GM21447 (cell line): ENCODE results near the gene DDX1.

Source experiments
- ATAC-seq: cut with Tn5 transposase; IDR thresholded peaks from one replicate; pipeline ENCODE4 v1.9.1; 2021; ENCODE audit not compliant: unreplicated experiment

Gene DDX1

DNA sequence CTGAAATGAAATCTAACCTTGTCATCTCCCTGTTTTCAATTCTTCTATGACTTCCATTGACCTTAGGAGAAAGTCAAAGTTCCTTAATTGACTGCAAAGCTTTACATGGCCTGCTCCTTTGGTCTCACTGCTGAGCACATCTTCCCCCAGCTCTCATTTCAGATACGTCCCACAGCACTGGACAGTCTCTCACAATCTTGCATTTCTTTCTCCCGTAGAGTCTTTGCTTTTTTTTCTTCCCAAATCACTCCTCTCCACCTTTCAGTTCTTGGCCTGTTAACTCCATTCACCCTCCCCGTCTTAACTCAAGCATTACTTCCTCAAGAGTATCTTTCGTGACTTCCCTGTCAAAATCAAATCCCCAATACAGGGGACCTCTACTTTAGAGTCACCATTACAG lies 67.2 kb downstream of the DDX1 start:
- ATAC-seq: no peak

GRCh38 chr2:15660491-15661294 lies 69.0 kb downstream of the DDX1 start:
- no peak for ATAC-seq

DNA sequence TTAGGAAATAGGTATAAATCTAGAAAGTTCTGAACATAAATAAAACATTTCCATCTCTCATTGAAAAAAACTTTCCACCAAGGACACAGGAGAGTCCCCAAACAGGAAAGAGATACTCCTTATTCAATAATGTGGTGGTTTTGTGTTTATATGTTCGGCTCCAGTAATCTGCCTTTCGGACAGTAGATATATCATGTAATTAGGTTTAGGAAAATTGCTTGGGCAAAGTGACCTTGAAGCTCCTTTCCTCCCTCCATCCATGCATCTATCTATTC lies 69.6 kb downstream of the DDX1 start:
- ATAC-seq: no peak

GRCh38 chr2:15662026-15662425 lies 70.4 kb downstream of the DDX1 start:
- ATAC-seq: no peak

DNA sequence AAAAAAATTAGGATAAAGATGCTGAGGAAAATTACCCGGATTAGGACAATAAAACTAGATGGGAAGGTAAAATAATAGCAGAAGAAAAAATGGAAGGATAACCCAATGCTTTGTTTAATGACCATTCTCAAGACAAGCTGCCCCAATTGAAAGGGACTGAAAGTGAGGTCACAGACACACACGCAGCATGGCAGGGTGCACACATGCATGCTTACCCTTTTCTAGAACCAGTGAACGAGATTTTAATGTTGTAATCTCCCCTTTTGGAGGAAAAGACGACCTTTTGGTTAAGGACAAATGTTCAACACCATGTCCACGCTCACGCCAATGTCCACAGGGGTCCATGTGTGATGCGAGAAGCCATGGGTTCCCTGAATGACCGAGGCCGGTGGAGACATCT lies 70.9 kb downstream of the DDX1 start:
- ATAC-seq: no peak

GRCh38 chr2:15663802-15664201 lies 72.1 kb downstream of the DDX1 start:
- no peak for ATAC-seq

- no peak for ATAC-seq
Measured at GRCh38 chr2:15664273-15665066, 72.8 kb downstream of the DDX1 start.

GRCh38 chr2:15665067-15665942 lies 73.6 kb downstream of the DDX1 start:
- ATAC-seq: no peak

DNA sequence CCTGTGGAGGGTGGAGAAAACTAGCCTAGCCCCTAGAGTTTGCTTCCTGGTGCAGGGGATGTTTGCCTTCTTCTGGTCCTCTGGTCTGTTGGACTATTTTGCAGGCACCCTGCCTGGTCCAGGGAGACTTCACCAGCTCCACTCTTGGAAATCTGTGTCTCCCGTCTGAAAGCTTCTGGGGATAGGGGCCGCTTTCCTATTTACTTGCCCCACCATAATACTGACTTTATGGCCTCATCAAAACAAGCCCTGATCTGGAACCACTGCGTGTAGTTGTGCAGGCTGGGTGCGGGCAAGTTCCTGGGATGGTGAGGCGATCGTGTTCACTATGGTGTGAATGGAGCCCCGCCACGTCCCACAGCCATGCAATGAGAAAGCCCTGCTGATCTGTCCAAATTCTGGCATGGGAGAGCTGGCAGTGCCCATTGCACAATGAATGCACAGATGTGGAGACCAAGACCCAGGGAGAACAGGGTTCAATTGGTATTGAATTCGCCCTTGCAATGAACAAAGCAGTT lies 74.3 kb downstream of the DDX1 start:
- ATAC-seq: no peak

DNA sequence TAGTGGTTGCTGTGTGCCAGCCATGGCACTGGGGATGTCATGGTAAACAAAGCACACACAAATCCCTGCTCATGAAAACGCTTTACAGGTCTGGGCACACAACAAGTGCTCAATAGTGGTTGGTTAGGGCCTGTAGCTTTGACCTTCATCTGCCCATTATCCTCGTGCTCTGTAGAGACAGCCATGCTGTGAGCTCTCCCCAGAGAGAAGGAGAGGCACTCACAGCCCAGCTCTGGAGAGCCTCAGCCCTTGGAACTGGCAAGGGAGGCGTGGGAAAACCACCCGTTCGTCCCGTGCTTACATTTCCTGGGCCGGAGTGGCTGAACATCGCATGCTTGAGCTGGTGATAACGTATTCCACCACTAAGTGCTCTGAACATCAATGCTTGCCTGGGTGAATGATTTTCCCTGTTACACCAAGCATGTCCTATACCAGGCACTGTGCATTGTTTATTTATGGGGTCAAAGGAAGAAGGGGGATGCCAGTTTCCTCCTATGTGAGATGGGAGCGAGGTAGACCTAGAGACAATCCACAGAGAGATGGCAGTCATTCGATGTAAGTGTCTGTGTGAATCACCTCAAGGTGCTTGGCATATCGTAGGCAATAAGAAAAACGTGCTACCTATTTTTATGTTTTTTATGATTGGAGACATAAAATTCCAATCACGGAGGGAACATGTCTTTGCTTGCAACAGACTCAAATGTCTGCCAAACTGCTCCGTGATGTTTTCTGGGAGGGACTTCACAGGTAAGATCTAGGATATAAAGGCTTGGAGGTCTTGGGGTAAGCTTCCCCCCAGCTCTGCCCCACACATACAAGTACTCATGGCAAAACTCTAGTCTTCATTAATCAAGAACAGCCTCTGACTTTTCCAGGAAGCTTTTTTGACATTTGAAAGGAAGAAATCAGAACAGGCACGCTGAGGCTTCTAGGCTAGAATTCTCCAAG lies 75.5 kb downstream of the DDX1 start:
- no peak for ATAC-seq

- ATAC-seq: no peak
Measured at GRCh38 chr2:15667809-15668556, 76.3 kb downstream of the DDX1 start.

- ATAC-seq: no peak
Measured at GRCh38 chr2:15668611-15669305, 77.1 kb downstream of the DDX1 start.

DNA sequence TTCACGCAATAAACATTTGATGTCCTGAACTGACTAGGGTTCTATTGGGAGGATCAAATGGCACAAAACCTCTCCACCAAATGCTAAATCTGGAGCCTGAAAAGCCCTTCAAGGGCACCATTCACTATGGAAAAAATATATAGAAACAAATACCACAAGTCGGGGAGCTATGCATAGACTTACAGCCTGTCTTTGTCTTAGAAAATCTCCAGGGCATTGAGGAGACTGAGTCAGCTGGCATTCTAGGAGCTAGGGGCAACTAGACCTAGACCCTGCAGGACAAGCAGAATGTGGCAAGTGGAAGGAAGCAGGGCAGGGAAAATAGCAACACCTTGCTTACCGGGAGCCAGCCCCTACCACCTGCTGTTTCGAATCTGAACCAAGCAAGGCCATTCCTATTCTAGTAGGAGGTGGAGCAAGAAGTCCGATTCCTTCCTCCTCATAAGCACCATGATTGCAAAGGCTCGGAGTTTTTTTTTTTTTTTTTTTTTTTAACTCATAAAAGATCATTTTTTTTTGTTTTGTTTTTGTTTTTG lies 77.8 kb downstream of the DDX1 start:
- no peak for ATAC-seq

GRCh38 chr2:15670469-15670868 lies 78.8 kb downstream of the DDX1 start:
- no peak for ATAC-seq

- ATAC-seq: no peak
Measured at GRCh38 chr2:15670981-15671380, 79.3 kb downstream of the DDX1 start.

GRCh38 chr2:15671409-15671808 lies 79.7 kb downstream of the DDX1 start:
- no peak for ATAC-seq

DNA sequence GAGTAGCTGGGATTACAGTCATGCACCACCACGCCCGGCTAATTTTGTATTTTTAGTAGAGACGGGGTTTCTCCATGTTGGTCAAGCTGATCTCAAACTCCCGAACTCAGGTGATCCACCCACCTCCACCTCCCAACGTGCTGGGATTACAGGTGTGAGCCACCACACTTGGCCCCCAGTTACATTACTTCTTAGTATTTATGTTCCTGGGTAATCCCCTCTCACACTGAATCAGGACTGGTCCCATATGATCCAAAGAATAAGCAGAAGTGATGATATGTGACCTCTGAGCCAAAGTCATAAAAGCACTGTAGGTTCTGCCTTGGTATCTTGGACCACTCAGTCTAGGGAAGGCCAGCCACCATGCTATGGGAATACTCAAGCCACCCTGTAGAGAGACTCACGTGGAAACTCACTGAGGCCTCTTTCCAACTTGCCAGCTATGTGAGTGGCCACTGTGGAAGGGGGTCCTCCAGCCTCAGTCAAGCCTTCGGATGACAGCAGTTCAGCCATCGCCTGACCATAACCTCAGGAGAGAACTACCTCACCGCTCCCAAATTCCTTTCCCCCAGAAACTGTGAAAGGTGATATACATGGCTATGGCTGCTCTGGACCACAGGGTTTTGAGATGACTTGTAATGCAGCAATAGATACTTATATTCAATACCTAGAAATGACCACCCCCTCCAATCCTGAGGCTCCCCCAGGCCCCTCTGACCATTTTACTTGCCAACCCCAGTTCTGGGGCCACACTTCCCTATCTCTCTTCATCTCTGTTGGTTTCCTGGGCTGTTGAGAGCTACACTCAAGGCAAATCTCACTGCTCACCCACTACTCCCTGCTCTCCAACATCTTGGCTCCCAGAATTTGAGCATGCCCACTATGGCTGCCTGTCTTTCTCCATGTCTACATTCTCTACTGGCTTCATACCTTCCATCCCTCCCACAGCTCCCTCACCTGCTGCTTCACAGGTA lies 80.5 kb downstream of the DDX1 start:
- ATAC-seq: no peak
